AG09319 (cell line): Measurements from ENCODE around the gene DENND2A.

Experiments
- DNase-seq: peaks from one replicate; pipeline ENCODE4 v3.0.0-alpha.2; 2010; ENCODE audit warnings: low read depth; ENCODE audit errors: extremely low read depth
- CTCF ChIP-seq: IDR thresholded peaks from 2 replicates; pipeline ENCODE4 v1.5.1; 2011; ENCODE audit warnings: low read depth, mild to moderate bottlenecking, inconsistent platforms, low read length, moderate library complexity

Gene DENND2A

GRCh38 chr7:140479739-140480084, 160.9 kb downstream of the DENND2A start:
- no peak for TF ChIP-seq CTCF
- DNase-seq: no peak

- peak; percentile 75 for DNase-seq
- no peak for TF ChIP-seq CTCF
These were observed 161.4 kb downstream of the DENND2A start, which contains the start of gene MKRN1 for GRCh38 chr7:140479062-140479738. Gene MKRN1, minus strand, starts transcription at chr7:140479505. Its CDS starts 161 bp downstream, at chr7:140479344.

- TF ChIP-seq CTCF: no peak
- DNase-seq: no peak
These were observed 162.2 kb downstream of the DENND2A start for GRCh38 chr7:140478246-140479061.

- no peak for TF ChIP-seq CTCF
- no peak for DNase-seq
These were observed 163.8 kb downstream of the DENND2A start for GRCh38 chr7:140476698-140477261.

- DNase-seq: no peak
- peak; percentile 44 for TF ChIP-seq CTCF
These were observed 164.8 kb downstream of the DENND2A start for GRCh38 chr7:140475747-140476333.
